Measurements from ENCODE around the gene NELFB. TPM values are rescaled to one million over a fixed set of nuclear protein-coding genes. Genes with fewer than 3 reads are reported as not detected.

Gene NELFB
- polyA plus RNA-seq, 1 donor (not counting 4 experiments of a cell fraction or from before 2014, with no cell fraction given) = 25.1 TPM

- Histone ChIP-seq H3K27ac (ENCODE audit: control insufficient read depth, insufficient read depth, low read length) (no peak overlapping the region), H3K9me3 (ENCODE audit: control insufficient read depth, low read depth, low read length) (no peaks in the 10 kb centered on the region), H3K9me1 (ENCODE audit: control insufficient read depth, extremely low read depth, insufficient read depth, low read length) (no peaks in the 10 kb centered on the region), H3K4me3 (ENCODE audit: control insufficient read depth in 2 of 3, extremely low read depth in 1 of 3, insufficient read depth in 2 of 3, low read depth in 1 of 3, low read length in 3 of 3) (peak overlapping the region; percentile 21 to 70 (median 59)), H3K4me2 (ENCODE audit: control insufficient read depth, extremely low read depth, insufficient read depth, low read depth, low read length) (peak overlapping the region; percentile 76), H3K36me3 (ENCODE audit: control insufficient read depth in 2 of 2, extremely low read depth in 1 of 2, insufficient read depth in 2 of 2, low read length in 2 of 2) (no peaks in the 10 kb centered on the region), H3K79me2 (ENCODE audit: control insufficient read depth, insufficient read depth, low read length) (no peaks in the 10 kb centered on the region), H3K27me3 (ENCODE audit: control insufficient read depth, extremely low read depth, insufficient read depth, low read length) (peaks cover 13% of the 10 kb centered on the region), H2AFZ (ENCODE audit: control insufficient read depth, low read length) (no peak overlapping the region), H3K4me1 (ENCODE audit: control insufficient read depth, extremely low read depth, insufficient read depth, low read length) (peaks cover 23% of the 10 kb centered on the region), H4K20me1 (ENCODE audit: control insufficient read depth, extremely low read depth, insufficient read depth, low read length) (no peaks in the 10 kb centered on the region), H3K9ac (ENCODE audit: control insufficient read depth, extremely low read depth, insufficient read depth, low read length) (peak overlapping the region; percentile 41)
- peak; percentile 71 for TF ChIP-seq EZH2 (IDR thresholded peaks at IDR 0.05; ENCODE audit: low read length)
- TF ChIP-seq, protein P1, sequence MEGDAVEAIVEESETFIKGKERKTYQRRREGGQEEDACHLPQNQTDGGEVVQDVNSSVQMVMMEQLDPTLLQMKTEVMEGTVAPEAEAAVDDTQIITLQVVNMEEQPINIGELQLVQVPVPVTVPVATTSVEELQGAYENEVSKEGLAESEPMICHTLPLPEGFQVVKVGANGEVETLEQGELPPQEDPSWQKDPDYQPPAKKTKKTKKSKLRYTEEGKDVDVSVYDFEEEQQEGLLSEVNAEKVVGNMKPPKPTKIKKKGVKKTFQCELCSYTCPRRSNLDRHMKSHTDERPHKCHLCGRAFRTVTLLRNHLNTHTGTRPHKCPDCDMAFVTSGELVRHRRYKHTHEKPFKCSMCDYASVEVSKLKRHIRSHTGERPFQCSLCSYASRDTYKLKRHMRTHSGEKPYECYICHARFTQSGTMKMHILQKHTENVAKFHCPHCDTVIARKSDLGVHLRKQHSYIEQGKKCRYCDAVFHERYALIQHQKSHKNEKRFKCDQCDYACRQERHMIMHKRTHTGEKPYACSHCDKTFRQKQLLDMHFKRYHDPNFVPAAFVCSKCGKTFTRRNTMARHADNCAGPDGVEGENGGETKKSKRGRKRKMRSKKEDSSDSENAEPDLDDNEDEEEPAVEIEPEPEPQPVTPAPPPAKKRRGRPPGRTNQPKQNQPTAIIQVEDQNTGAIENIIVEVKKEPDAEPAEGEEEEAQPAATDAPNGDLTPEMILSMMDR (optimal IDR thresholded peaks at IDR 0.05 in 1 of 3, IDR thresholded peaks at IDR 0.05 in 1 of 3, conservative IDR thresholded peaks at IDR 0.05 in 1 of 3; ENCODE audit: extremely low read depth in 1 of 3, insufficient read depth in 2 of 3, low read length in 3 of 3) = peak in 1 of 3 experiments; percentile 20
- dilution Hi-C loops (cut with MboI; ENCODE audit: extremely low pct_ligation_motif_present, low sequenced_read_pairs) = no loop called here
- no peak for FAIRE-seq
- DNase-seq (ENCODE audit: low read depth, low spot score) = no peak
Measured at GRCh38 chr9:137301081-137301947, 46.2 kb downstream of the NELFB start.

DNA sequence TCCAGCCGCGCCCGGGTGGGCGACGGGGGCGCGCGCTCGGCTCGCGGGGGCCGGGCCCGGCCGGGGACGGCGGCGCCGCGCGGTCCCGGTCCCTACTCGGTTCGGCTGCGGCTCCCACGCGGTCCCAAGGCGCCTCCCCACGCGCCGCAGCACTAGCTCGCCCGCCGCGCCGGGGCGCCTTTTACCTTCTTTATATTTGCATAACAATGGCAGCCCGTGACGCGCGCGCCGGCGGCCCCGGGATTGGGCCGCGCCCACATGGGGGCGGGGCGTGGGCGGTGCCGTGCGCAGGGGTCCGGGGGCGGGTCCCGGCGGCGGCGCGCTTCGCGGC lies 47.0 kb downstream of the NELFB start, which contains the start of gene NRARP:
Gene NRARP (minus strand): TSS at position 154 of the 331 bp plus-strand sequence. CDS start 343 bp downstream, outside the sequence.
- H2AFZ ChIP-seq (ENCODE audit: control insufficient read depth, low read length) = peak within 1 kb of the TSS; percentile 56
- no peaks in the 10 kb centered on the region for H3K36me3 ChIP-seq (ENCODE audit: control insufficient read depth in 2 of 2, extremely low read depth in 1 of 2, insufficient read depth in 2 of 2, low read length in 2 of 2)
- peaks cover 23% of the 10 kb centered on the region for H3K4me1 ChIP-seq (ENCODE audit: control insufficient read depth, extremely low read depth, insufficient read depth, low read length)
- no peaks in the 10 kb centered on the region for H3K9me1 ChIP-seq (ENCODE audit: control insufficient read depth, extremely low read depth, insufficient read depth, low read length)
- FAIRE-seq = no peak
- H3K27ac ChIP-seq (ENCODE audit: control insufficient read depth, insufficient read depth, low read length) = peak within 1 kb of the TSS; percentile 56
- no peak for TF ChIP-seq EZH2 (IDR thresholded peaks at IDR 0.05; ENCODE audit: low read length)
- TF ChIP-seq, protein P1 (optimal IDR thresholded peaks at IDR 0.05 in 1 of 3, IDR thresholded peaks at IDR 0.05 in 1 of 3, conservative IDR thresholded peaks at IDR 0.05 in 1 of 3; ENCODE audit: extremely low read depth in 1 of 3, insufficient read depth in 2 of 3, low read length in 3 of 3) = no peak
- no peaks in the 10 kb centered on the region for H3K79me2 ChIP-seq (ENCODE audit: control insufficient read depth, insufficient read depth, low read length)
- H3K9ac ChIP-seq (ENCODE audit: control insufficient read depth, extremely low read depth, insufficient read depth, low read length) = peak within 1 kb of the TSS; percentile 83
- peaks cover 14% of the 10 kb centered on the region for H3K27me3 ChIP-seq (ENCODE audit: control insufficient read depth, extremely low read depth, insufficient read depth, low read length)
- no peaks in the 10 kb centered on the region for H3K9me3 ChIP-seq (ENCODE audit: control insufficient read depth, low read depth, low read length)
- no peaks in the 10 kb centered on the region for H4K20me1 ChIP-seq (ENCODE audit: control insufficient read depth, extremely low read depth, insufficient read depth, low read length)
- H3K4me2 ChIP-seq (ENCODE audit: control insufficient read depth, extremely low read depth, insufficient read depth, low read depth, low read length) = peak within 1 kb of the TSS; percentile 89
- dilution Hi-C loops (cut with MboI; ENCODE audit: extremely low pct_ligation_motif_present, low sequenced_read_pairs) = no loop called here
- no peak for DNase-seq (ENCODE audit: low read depth, low spot score)
- H3K4me3 ChIP-seq (ENCODE audit: control insufficient read depth in 2 of 3, extremely low read depth in 1 of 3, insufficient read depth in 2 of 3, low read depth in 1 of 3, low read length in 3 of 3) = peak within 1 kb of the TSS; percentile 35 to 70 (median 59)
